ENCODE data around the gene DOCK1.

DOCK1 gene

DNA sequence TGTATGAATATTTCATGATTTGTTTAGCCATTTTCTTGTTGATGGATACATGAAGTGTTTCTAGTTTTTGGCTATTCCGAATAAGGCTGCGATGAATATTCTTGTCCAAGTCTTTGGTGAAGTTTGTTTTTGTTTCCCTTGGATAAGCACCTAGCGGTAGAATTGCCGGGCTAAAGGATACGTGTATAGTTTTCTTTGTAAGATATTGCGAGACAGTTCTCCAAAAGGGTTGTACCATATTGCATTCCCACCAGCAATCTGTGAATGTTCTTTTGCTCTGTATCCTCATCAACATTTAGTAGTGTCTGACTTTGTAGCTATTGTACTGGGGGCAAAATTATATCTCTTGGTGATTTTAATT, 142.6 kb downstream of the DOCK1 start:
- Histone ChIP-seq H2AFZ (ENCODE audit: low read depth, low read length) (no peak overlapping the region), H4K20me1 (ENCODE audit: insufficient read depth, low read length) (no peaks in the 10 kb centered on the region), H3K79me2 (ENCODE audit: insufficient read depth, low read length) (no peaks in the 10 kb centered on the region), H3K27me3 (ENCODE audit: insufficient read depth, low read length, poor library complexity) (no peaks in the 10 kb centered on the region), H3K9me3 (ENCODE audit: insufficient read depth, low read length, severe bottlenecking) (no peaks in the 10 kb centered on the region), H3K27ac (ENCODE audit: low read length) (no peak overlapping the region), H3K36me3 (ENCODE audit: insufficient read depth, low read length) (no peaks in the 10 kb centered on the region), H3K4me3 (ENCODE audit: low read depth in 1 of 2, low read length in 2 of 2) (no peak overlapping the region), H3K9ac (ENCODE audit: low read depth, low read length) (no peak overlapping the region), H3K4me2 (ENCODE audit: insufficient read depth, low read length) (no peak overlapping the region), H3K4me1 (ENCODE audit: insufficient read depth, low read length) (no peaks in the 10 kb centered on the region)
- DNase-seq (no peak), ATAC-seq (ENCODE audit: insufficient read depth, low read depth) (no peak)
- no peak for TF ChIP-seq EZH2 (IDR thresholded peaks at IDR 0.05; ENCODE audit: borderline replicate concordance, low read depth, low read length, severe bottlenecking)
- no peak for TF ChIP-seq CTCF (IDR thresholded peaks at IDR 0.05; ENCODE audit: borderline replicate concordance, extremely low read depth, low read length, poor library complexity, severe bottlenecking)

GRCh38 chr10:127048630-127049029, 143.4 kb downstream of the DOCK1 start:
- no peak for DNase-seq
- no peak overlapping the region for H3K4me3 ChIP-seq (ENCODE audit: low read depth in 1 of 2, low read length in 2 of 2)
- no peaks in the 10 kb centered on the region for H4K20me1 ChIP-seq (ENCODE audit: insufficient read depth, low read length)
- ATAC-seq (ENCODE audit: insufficient read depth, low read depth): no peak
- no peaks in the 10 kb centered on the region for H3K36me3 ChIP-seq (ENCODE audit: insufficient read depth, low read length)
- no peaks in the 10 kb centered on the region for H3K4me1 ChIP-seq (ENCODE audit: insufficient read depth, low read length)
- no peak for TF ChIP-seq EZH2 (IDR thresholded peaks at IDR 0.05; ENCODE audit: borderline replicate concordance, low read depth, low read length, severe bottlenecking)
- no peak for TF ChIP-seq CTCF (IDR thresholded peaks at IDR 0.05; ENCODE audit: borderline replicate concordance, extremely low read depth, low read length, poor library complexity, severe bottlenecking)
- no peak overlapping the region for H2AFZ ChIP-seq (ENCODE audit: low read depth, low read length)
- H3K4me2 ChIP-seq (ENCODE audit: insufficient read depth, low read length): no peak overlapping the region
- no peak overlapping the region for H3K27ac ChIP-seq (ENCODE audit: low read length)
- no peak overlapping the region for H3K9ac ChIP-seq (ENCODE audit: low read depth, low read length)
- H3K79me2 ChIP-seq (ENCODE audit: insufficient read depth, low read length): no peaks in the 10 kb centered on the region
- H3K9me3 ChIP-seq (ENCODE audit: insufficient read depth, low read length, severe bottlenecking): no peaks in the 10 kb centered on the region
- H3K27me3 ChIP-seq (ENCODE audit: insufficient read depth, low read length, poor library complexity): no peaks in the 10 kb centered on the region

DNA sequence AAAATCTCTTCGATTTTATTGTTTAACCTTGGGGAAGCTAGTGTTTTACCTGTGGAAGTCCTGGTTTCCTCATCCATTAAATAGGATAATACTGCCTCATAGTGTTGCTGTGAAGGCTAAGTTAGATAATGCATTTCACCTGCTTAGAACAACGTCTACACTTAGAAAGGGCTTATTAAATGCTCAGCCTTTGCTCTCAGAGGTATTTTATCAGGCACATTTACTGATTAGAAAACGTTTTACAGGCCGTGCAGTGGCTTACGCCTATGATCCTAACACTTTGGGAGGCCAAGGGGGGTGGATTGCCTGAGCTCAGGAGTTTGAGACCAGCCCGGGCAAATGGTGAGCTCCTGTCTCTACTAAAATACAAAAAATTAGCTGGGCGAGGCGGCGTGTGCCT, 146.8 kb downstream of the DOCK1 start:
- ATAC-seq (ENCODE audit: insufficient read depth, low read depth) (no peak), DNase-seq (no peak)
- Histone ChIP-seq H4K20me1 (ENCODE audit: insufficient read depth, low read length) (no peaks in the 10 kb centered on the region), H3K36me3 (ENCODE audit: insufficient read depth, low read length) (no peaks in the 10 kb centered on the region), H3K4me3 (ENCODE audit: low read depth in 1 of 2, low read length in 2 of 2) (no peak overlapping the region), H3K79me2 (ENCODE audit: insufficient read depth, low read length) (no peaks in the 10 kb centered on the region), H3K4me2 (ENCODE audit: insufficient read depth, low read length) (no peak overlapping the region), H3K9ac (ENCODE audit: low read depth, low read length) (no peak overlapping the region), H2AFZ (ENCODE audit: low read depth, low read length) (no peak overlapping the region), H3K9me3 (ENCODE audit: insufficient read depth, low read length, severe bottlenecking) (no peaks in the 10 kb centered on the region), H3K27ac (ENCODE audit: low read length) (no peak overlapping the region), H3K27me3 (ENCODE audit: insufficient read depth, low read length, poor library complexity) (no peaks in the 10 kb centered on the region), H3K4me1 (ENCODE audit: insufficient read depth, low read length) (no peaks in the 10 kb centered on the region)
- TF ChIP-seq EZH2 (IDR thresholded peaks at IDR 0.05; ENCODE audit: borderline replicate concordance, low read depth, low read length, severe bottlenecking) (no peak), CTCF (IDR thresholded peaks at IDR 0.05; ENCODE audit: borderline replicate concordance, extremely low read depth, low read length, poor library complexity, severe bottlenecking) (no peak)

DNA sequence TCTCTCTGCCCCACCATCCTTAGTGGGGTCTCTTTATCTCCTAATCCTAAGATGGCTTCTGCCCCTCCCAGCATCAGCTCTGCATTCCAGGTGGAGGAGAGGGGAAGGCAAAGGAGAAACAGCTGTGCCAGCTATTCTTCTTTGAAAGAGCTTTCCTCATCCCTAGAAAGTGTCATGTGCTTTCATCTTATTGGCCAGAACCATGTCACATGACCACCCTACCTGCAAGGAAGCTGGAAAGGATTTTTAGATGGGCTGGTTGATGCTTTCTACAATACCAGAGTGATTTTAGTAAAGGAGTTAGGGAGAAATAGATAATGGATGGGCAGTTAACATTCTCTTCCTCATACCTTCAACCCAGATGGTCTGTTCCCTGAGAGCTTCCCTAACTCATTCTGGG, 150.0 kb downstream of the DOCK1 start:
- H4K20me1 ChIP-seq (ENCODE audit: insufficient read depth, low read length): no peaks in the 10 kb centered on the region
- H3K4me1 ChIP-seq (ENCODE audit: insufficient read depth, low read length): no peaks in the 10 kb centered on the region
- DNase-seq: no peak
- no peaks in the 10 kb centered on the region for H3K9me3 ChIP-seq (ENCODE audit: insufficient read depth, low read length, severe bottlenecking)
- H3K36me3 ChIP-seq (ENCODE audit: insufficient read depth, low read length): no peaks in the 10 kb centered on the region
- no peak overlapping the region for H3K4me3 ChIP-seq (ENCODE audit: low read depth in 1 of 2, low read length in 2 of 2)
- no peak overlapping the region for H3K9ac ChIP-seq (ENCODE audit: low read depth, low read length)
- no peaks in the 10 kb centered on the region for H3K27me3 ChIP-seq (ENCODE audit: insufficient read depth, low read length, poor library complexity)
- ATAC-seq (ENCODE audit: insufficient read depth, low read depth): no peak
- no peaks in the 10 kb centered on the region for H3K79me2 ChIP-seq (ENCODE audit: insufficient read depth, low read length)
- no peak for TF ChIP-seq CTCF (IDR thresholded peaks at IDR 0.05; ENCODE audit: borderline replicate concordance, extremely low read depth, low read length, poor library complexity, severe bottlenecking)
- TF ChIP-seq EZH2 (IDR thresholded peaks at IDR 0.05; ENCODE audit: borderline replicate concordance, low read depth, low read length, severe bottlenecking): no peak
- no peak overlapping the region for H3K4me2 ChIP-seq (ENCODE audit: insufficient read depth, low read length)
- H2AFZ ChIP-seq (ENCODE audit: low read depth, low read length): no peak overlapping the region
- no peak overlapping the region for H3K27ac ChIP-seq (ENCODE audit: low read length)

All from DND-41 (cell line).